Measurements from ENCODE around the gene CSF2RB.

- TF ChIP-seq JUN (IDR thresholded peaks at IDR 0.05; ENCODE audit: borderline replicate concordance, insufficient read depth, insufficient read length, low read depth) = no peak
- TF ChIP-seq CTCF (IDR thresholded peaks at IDR 0.05; ENCODE audit: extremely low read depth in 1 of 2, insufficient read depth in 1 of 2, low read depth in 1 of 2, low read length in 2 of 2) = no peak
- TF ChIP-seq GATA2 (IDR thresholded peaks at IDR 0.05; ENCODE audit: insufficient read depth, insufficient read length, low read depth, low read length) = no peak
- no peak for TF ChIP-seq POLR2AphosphoS5 (IDR thresholded peaks at IDR 0.05; ENCODE audit: insufficient read depth, low read depth, low read length)
- TF ChIP-seq MYC (IDR thresholded peaks at IDR 0.05; ENCODE audit: low read depth, low read length) = no peak
- no peak for TF ChIP-seq POLR2A (IDR thresholded peaks at IDR 0.05; ENCODE audit: low read depth, low read length)
- TF ChIP-seq FOS (IDR thresholded peaks at IDR 0.05; ENCODE audit: borderline replicate concordance, insufficient read depth, low read length) = no peak
- TF ChIP-seq EZH2 (IDR thresholded peaks at IDR 0.05; ENCODE audit: borderline replicate concordance, low read depth, low read length, severe bottlenecking) = no peak
These were observed 21.8 kb downstream of the CSF2RB start for GRCh38 chr22:36935313-36935610.
